Measurements from ENCODE around the gene EPB41L1.

DNA sequence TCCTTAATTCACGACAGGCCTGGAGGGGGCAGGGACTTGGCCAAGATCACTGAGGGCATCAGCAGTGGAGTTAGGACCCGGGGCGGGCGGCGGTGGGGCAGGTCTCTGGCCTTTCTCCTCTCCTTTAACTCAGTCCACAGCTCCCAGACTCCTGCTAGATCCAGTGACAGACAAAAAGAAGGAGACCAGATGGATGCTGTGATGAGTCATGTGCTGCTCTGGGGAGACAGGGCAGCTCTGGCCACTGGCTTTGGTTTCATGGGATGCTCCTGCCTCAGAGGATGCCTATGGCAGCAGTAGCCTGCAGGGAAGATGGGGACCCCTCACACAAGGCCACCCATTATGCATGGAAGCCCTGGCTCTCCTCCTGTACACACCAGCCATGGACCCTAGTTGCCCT is 20.5 kb downstream of the EPB41L1 start:
- TF ChIP-seq, protein P1, sequence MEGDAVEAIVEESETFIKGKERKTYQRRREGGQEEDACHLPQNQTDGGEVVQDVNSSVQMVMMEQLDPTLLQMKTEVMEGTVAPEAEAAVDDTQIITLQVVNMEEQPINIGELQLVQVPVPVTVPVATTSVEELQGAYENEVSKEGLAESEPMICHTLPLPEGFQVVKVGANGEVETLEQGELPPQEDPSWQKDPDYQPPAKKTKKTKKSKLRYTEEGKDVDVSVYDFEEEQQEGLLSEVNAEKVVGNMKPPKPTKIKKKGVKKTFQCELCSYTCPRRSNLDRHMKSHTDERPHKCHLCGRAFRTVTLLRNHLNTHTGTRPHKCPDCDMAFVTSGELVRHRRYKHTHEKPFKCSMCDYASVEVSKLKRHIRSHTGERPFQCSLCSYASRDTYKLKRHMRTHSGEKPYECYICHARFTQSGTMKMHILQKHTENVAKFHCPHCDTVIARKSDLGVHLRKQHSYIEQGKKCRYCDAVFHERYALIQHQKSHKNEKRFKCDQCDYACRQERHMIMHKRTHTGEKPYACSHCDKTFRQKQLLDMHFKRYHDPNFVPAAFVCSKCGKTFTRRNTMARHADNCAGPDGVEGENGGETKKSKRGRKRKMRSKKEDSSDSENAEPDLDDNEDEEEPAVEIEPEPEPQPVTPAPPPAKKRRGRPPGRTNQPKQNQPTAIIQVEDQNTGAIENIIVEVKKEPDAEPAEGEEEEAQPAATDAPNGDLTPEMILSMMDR (IDR thresholded peaks at IDR 0.05): no peak
- TF ChIP-seq POLR2A (IDR thresholded peaks at IDR 0.05) (no peak), POLR2AphosphoS5 (IDR thresholded peaks at IDR 0.05; ENCODE audit: insufficient read depth in 1 of 2, low read depth in 1 of 2) (no peak)

Measured in vagina (tissue), 2 donors.